Measurements from ENCODE around the gene KIF5B.

The KIF5B gene

DNA sequence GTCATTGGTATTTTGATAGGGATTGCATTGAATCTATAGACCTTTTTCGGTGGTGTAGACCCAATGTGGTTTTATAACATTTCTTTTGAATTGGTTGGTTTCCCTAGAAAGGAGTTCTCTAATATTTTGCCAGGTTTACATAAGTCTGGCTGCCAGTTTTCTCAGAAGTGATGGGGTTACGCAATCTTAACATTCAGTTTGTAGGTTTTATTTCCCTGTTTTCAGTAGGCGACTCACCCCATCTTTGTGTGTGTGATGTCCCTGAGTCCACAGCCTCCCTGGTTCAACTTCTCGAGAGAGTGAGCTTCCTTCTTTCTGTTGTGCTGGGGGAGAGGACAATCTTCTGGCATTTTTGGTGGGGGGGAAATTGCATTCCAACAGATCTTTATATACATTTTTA is 9.6 kb upstream of the KIF5B start:
- H3K36me3 ChIP-seq (replicated peaks; ENCODE audit: insufficient read depth, low read length), result no peaks in the 10 kb centered on the region
- TF ChIP-seq CTCF (IDR thresholded peaks at IDR 0.05; ENCODE audit: low read length), result no peak
- TF ChIP-seq EZH2 (optimal IDR thresholded peaks at IDR 0.05; ENCODE audit: low read depth, low read length), result no peak
- TF ChIP-seq EZH2phosphoT487 (IDR thresholded peaks at IDR 0.05; ENCODE audit: low read length), result no peak
- no peaks in the 10 kb centered on the region for H4K20me1 ChIP-seq (ENCODE audit: insufficient read depth, low read length)
- H3K4me3 ChIP-seq (ENCODE audit: low read length), result no peak overlapping the region
- H3F3A ChIP-seq (ENCODE audit: insufficient read depth, low read length), result no peaks in the 10 kb centered on the region
- no peaks in the 10 kb centered on the region for H3K4me1 ChIP-seq (ENCODE audit: low read length)
- DNase-seq, result no peak
- no peak overlapping the region for H2AFZ ChIP-seq (ENCODE audit: low read length)
- no peaks in the 10 kb centered on the region for H3K27me3 ChIP-seq (replicated peaks; ENCODE audit: insufficient read depth, low read length)
- no peaks in the 10 kb centered on the region for H3K9me2 ChIP-seq (replicated peaks; ENCODE audit: insufficient read depth, low read length)
- H3K9ac ChIP-seq (ENCODE audit: low read length), result no peak overlapping the region
- H3K9me3 ChIP-seq (replicated peaks; ENCODE audit: insufficient read depth, low read length), result no peaks in the 10 kb centered on the region
- no peaks in the 10 kb centered on the region for H3K79me2 ChIP-seq (ENCODE audit: low read length)
- no peak overlapping the region for H3K4me2 ChIP-seq (ENCODE audit: low read depth, low read length)
- no peak overlapping the region for H3K27ac ChIP-seq (ENCODE audit: low read length)

DNA sequence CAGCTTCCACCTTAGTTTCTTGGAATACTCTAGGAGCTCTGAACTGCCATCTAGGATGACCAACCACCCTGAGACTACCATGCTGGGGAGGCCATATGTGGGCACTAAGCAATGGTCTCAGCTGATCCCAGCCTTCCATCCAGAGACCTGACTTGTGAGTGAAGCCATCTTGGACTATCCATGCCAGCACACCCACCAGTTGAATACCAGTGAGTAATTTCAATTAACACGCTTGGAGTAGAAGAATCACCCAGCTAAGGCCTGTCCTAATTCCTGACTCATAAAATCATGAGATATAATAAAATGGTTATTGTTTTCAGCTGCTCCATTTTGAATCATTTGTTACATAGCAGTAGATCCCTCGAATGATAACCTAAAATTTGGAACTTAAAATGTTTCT is 5.2 kb upstream of the KIF5B start:
- Histone ChIP-seq H3K27me3 (replicated peaks; ENCODE audit: insufficient read depth, low read length) (no peaks in the 10 kb centered on the region), H3K9me3 (replicated peaks; ENCODE audit: insufficient read depth, low read length) (no peaks in the 10 kb centered on the region), H3K4me1 (ENCODE audit: low read length) (no peaks in the 10 kb centered on the region), H3K9ac (ENCODE audit: low read length) (no peak overlapping the region), H3F3A (ENCODE audit: insufficient read depth, low read length) (no peaks in the 10 kb centered on the region), H3K9me2 (replicated peaks; ENCODE audit: insufficient read depth, low read length) (no peaks in the 10 kb centered on the region), H4K20me1 (ENCODE audit: insufficient read depth, low read length) (no peaks in the 10 kb centered on the region), H2AFZ (ENCODE audit: low read length) (no peak overlapping the region), H3K36me3 (replicated peaks; ENCODE audit: insufficient read depth, low read length) (no peaks in the 10 kb centered on the region), H3K4me3 (ENCODE audit: low read length) (no peak overlapping the region), H3K27ac (ENCODE audit: low read length) (no peak overlapping the region), H3K79me2 (ENCODE audit: low read length) (no peaks in the 10 kb centered on the region), H3K4me2 (ENCODE audit: low read depth, low read length) (no peak overlapping the region)
- TF ChIP-seq CTCF (IDR thresholded peaks at IDR 0.05; ENCODE audit: low read length), result no peak
- TF ChIP-seq EZH2phosphoT487 (IDR thresholded peaks at IDR 0.05; ENCODE audit: low read length), result no peak
- TF ChIP-seq EZH2 (optimal IDR thresholded peaks at IDR 0.05; ENCODE audit: low read depth, low read length), result no peak
- no peak for DNase-seq

- no peak overlapping the region for H3K4me2 ChIP-seq (ENCODE audit: low read depth, low read length)
- no peaks in the 10 kb centered on the region for H3K27me3 ChIP-seq (replicated peaks; ENCODE audit: insufficient read depth, low read length)
- no peak for DNase-seq
- no peak overlapping the region for H2AFZ ChIP-seq (ENCODE audit: low read length)
- 0 out of 2 replicates have a peak, but pooled peaks cover under 1% of the 10 kb centered on the region for H4K20me1 ChIP-seq (ENCODE audit: insufficient read depth, low read length)
- no peaks in the 10 kb centered on the region for H3K4me1 ChIP-seq (ENCODE audit: low read length)
- no peak overlapping the region for H3K4me3 ChIP-seq (ENCODE audit: low read length)
- no peak for TF ChIP-seq EZH2 (optimal IDR thresholded peaks at IDR 0.05; ENCODE audit: low read depth, low read length)
- no peak for TF ChIP-seq EZH2phosphoT487 (IDR thresholded peaks at IDR 0.05; ENCODE audit: low read length)
- no peak for TF ChIP-seq CTCF (IDR thresholded peaks at IDR 0.05; ENCODE audit: low read length)
- H3K79me2 ChIP-seq (ENCODE audit: low read length), result peaks cover 8% of the 10 kb centered on the region
- H3K27ac ChIP-seq (ENCODE audit: low read length), result no peak overlapping the region
- no peaks in the 10 kb centered on the region for H3K9me2 ChIP-seq (replicated peaks; ENCODE audit: insufficient read depth, low read length)
- no peak overlapping the region for H3K9ac ChIP-seq (ENCODE audit: low read length)
- no peaks in the 10 kb centered on the region for H3K36me3 ChIP-seq (replicated peaks; ENCODE audit: insufficient read depth, low read length)
- no peaks in the 10 kb centered on the region for H3F3A ChIP-seq (ENCODE audit: insufficient read depth, low read length)
- no peaks in the 10 kb centered on the region for H3K9me3 ChIP-seq (replicated peaks; ENCODE audit: insufficient read depth, low read length)
Measured at GRCh38 chr10:32060347-32060746, 4.1 kb upstream of the KIF5B start.
